Measurements from ENCODE around the gene PKHD1. TPM values are rescaled to one million over a fixed set of nuclear protein-coding genes. Genes with fewer than 3 reads are reported as not detected.

PKHD1 gene
- total RNA-seq, 1 donor from 2014 or later, result 0.02 TPM

DNA sequence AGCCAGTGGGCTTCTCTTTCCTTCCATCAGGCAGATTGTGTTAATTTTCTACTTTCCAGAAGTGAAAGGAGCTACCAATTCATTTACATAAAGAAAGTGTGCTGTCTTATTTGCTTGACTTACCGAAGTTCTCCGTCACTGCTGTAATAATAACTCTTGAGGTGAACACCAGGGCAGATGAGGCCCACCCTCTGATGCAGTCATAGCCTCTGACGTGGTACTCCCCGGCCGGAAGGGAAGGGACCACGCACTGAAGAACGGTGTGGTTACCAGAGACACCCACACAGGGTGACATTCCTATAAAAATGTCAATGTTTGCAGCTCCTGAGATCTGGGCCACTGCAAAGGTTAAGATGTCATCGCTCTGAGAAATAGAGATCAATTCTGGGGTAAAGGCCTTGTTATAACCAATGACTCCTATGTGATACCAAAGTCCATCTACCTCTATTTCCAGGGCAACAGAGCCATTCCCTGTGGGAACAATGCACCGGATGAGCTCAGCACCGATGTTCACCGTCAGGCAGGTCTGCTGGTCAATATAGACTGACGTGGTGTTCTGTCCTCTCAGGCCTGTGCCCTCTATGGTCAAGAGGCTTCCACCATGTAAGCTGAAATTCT lies 62.9 kb downstream of the PKHD1 start:
- H3K4me1 Mint-ChIP-seq, result no peaks in the 10 kb centered on the region
- no peaks in the 10 kb centered on the region for H3K36me3 Mint-ChIP-seq
- no peak for DNase-seq (ENCODE audit: low spot score in 2 of 2, unreplicated experiment in 2 of 2)
- H3K27me3 Mint-ChIP-seq (ENCODE audit: low read depth), result peaks cover 23% of the 10 kb centered on the region
- no peak overlapping the region for H3K27ac Mint-ChIP-seq
- TF ChIP-seq CTCF (IDR thresholded peaks at IDR 0.05; ENCODE audit: unreplicated experiment), result no peak
- no peaks in the 10 kb centered on the region for H3K9me3 Mint-ChIP-seq
- no peak overlapping the region for H3K4me3 Mint-ChIP-seq

DNA sequence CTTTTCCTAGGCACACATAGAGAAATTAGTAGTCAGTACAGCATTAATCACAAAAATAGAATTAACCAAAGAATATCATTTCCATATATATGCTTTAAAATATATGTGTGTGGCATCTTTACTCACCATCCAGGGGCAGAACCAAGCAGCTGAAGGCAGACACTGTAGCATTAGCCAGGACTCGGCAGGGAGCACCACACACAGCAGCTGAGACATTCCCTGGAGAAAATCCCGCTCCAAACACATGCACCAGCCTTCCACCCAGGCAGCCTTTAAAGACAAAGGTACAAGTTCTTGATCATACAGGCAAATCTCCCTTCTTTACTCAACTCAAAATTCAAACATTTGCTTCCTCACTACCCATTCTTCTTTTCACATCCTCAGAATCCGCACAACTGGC lies 64.7 kb downstream of the PKHD1 start:
- H3K9me3 Mint-ChIP-seq, result no peaks in the 10 kb centered on the region
- DNase-seq (ENCODE audit: low spot score in 2 of 2, unreplicated experiment in 2 of 2), result no peak
- no peak for TF ChIP-seq CTCF (IDR thresholded peaks at IDR 0.05; ENCODE audit: unreplicated experiment)
- H3K27ac Mint-ChIP-seq, result no peak overlapping the region
- no peak overlapping the region for H3K4me3 Mint-ChIP-seq
- H3K4me1 Mint-ChIP-seq, result no peaks in the 10 kb centered on the region
- H3K27me3 Mint-ChIP-seq (ENCODE audit: low read depth), result peaks cover 19% of the 10 kb centered on the region
- no peaks in the 10 kb centered on the region for H3K36me3 Mint-ChIP-seq

DNA sequence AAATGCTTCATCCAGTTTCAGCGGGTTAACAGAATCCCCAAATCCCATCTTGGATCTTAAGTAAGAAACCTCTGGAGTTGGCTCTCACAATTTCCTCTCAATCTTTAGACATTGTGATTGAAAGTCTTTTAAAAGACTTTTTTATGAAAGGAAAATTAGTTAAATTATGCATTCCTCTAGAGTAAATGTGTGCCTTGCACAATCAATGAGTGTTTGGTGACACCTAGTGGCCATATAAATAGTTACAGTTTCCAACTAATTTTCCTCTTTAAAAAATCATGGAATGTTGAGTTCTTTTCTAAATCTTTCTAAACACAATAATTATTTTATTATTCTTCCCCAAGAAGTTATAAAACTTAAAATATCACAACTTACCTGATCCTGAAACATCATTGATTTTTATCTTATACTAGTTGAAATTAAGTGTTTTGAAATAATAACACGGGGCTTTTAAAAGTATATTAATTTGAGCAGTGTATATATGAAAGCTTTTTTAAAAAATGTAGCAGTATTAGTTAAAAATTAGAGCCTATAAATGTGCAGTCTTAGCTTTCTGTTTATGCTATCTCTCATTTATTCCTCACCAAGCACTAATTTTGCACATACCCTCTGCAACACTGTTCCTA lies 66.4 kb downstream of the PKHD1 start:
- no peak overlapping the region for H3K4me3 Mint-ChIP-seq
- H3K36me3 Mint-ChIP-seq, result no peaks in the 10 kb centered on the region
- no peaks in the 10 kb centered on the region for H3K9me3 Mint-ChIP-seq
- no peak for DNase-seq (ENCODE audit: low spot score in 2 of 2, unreplicated experiment in 2 of 2)
- H3K27ac Mint-ChIP-seq, result no peak overlapping the region
- H3K4me1 Mint-ChIP-seq, result peaks cover 2% of the 10 kb centered on the region
- peak; percentile 96 for TF ChIP-seq CTCF (IDR thresholded peaks at IDR 0.05; ENCODE audit: unreplicated experiment)
- H3K27me3 Mint-ChIP-seq (ENCODE audit: low read depth), result peaks cover 16% of the 10 kb centered on the region

- no peak for DNase-seq (ENCODE audit: low spot score in 2 of 2, unreplicated experiment in 2 of 2)
- Mint-ChIP-seq H3K4me3 (no peak overlapping the region), H3K36me3 (no peaks in the 10 kb centered on the region), H3K27me3 (ENCODE audit: low read depth) (peaks cover 16% of the 10 kb centered on the region), H3K27ac (no peak overlapping the region), H3K9me3 (no peaks in the 10 kb centered on the region), H3K4me1 (peaks cover 2% of the 10 kb centered on the region)
- no peak for TF ChIP-seq CTCF (IDR thresholded peaks at IDR 0.05; ENCODE audit: unreplicated experiment)
These were observed 67.5 kb downstream of the PKHD1 start for GRCh38 chr6:52019881-52020280.

DNA sequence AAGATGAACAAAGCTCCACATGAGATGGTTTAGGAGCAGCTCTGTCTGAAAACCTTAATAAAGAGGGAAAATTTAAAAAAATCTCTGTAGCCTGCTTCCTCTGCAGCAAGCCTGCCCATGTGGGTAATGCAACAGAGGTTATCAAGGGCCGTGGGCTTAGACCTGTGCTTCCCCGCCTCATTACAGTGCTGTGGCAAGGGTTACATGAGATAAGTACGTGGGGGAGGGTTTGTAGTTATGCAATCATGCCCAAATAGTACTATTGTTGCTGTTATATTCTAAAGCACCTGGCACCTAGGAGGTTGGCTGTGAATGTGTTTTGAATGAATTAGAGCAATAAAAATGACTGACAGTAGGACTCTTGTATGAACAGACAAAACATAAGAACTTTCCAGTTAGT lies 68.3 kb downstream of the PKHD1 start:
- Mint-ChIP-seq H3K27ac (no peak overlapping the region), H3K4me1 (peaks cover 2% of the 10 kb centered on the region), H3K27me3 (ENCODE audit: low read depth) (peaks cover 20% of the 10 kb centered on the region), H3K9me3 (no peaks in the 10 kb centered on the region), H3K4me3 (no peak overlapping the region), H3K36me3 (no peaks in the 10 kb centered on the region)
- DNase-seq (ENCODE audit: low spot score in 2 of 2, unreplicated experiment in 2 of 2), result no peak
- TF ChIP-seq CTCF (IDR thresholded peaks at IDR 0.05; ENCODE audit: unreplicated experiment), result no peak
